NAMALWA (cell line): Measurements from ENCODE around the gene TMIE.
"Not testable (repeated sequence)": the region's sequence is repeated elsewhere in the genome, so short reads cannot be mapped to it uniquely, and the experiment has no call there.

Source experiments
- DNase-seq: peaks from one replicate; pipeline ENCODE4 v3.0.0-alpha.2; 2015; ENCODE audit warnings: low spot score

TMIE gene

DNA sequence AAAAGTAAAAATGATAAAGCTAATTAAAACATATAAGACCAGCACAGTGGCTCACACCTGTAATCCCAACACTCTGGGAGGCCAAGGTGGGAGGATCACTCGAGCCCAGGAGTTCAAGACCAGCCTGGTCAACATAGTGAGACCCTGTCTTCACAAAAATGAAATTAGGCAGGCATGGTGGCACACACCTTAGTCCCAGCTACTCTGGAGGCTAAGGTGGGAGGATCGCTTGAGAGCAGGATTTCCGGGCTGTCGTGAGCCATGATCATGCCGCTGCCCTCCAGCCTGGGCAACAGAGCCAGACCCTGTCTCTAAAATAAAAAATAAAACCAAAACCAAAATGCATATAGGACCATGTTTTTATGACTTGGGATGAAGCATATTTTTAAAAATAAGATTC, 21.3 kb downstream of the TMIE start:
- no peak for DNase-seq

- no peak for DNase-seq
These were observed 23.2 kb downstream of the TMIE start for GRCh38 chr3:46724424-46724823.

GRCh38 chr3:46725621-46726314, 24.6 kb downstream of the TMIE start:
- DNase-seq, result no peak

DNA sequence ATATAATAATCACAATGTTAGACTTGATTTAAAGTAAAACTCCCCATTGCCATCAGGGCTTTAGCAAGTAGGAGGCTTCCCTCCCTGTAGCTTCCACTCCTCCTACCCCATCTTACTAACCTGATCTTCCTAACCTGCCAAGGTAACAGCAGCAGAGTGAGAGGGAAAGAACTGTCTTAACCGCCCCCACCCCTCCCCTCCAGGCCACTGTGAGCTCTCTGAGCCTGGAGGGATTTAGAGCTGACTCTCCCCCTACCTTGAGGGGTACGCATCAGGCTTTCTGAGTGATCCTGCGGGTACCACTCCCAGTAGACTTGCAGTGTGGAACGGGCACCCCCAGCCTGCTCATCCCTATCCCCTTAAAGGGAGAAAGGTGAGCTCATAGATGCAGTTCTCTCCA, 27.8 kb downstream of the TMIE start:
- no peak for DNase-seq

DNA sequence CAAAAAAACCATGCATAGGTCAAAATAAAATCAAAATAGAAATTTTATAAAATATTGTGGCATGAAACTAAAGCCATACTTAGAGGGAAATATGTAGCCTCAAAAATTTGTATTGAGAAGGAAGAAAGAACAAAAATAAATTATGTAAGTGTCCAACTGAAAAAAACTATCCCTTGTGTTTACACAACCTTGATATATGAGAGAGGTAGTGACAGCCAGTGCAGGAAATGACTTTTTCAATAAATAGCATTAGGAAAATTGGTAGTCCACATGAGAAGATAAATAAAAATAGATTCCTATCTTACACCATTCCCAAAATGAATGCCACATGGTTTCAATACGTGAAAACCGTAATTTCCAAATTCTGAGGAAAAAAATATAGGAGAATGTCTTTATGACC, 29.6 kb downstream of the TMIE start:
- no peak for DNase-seq

DNA sequence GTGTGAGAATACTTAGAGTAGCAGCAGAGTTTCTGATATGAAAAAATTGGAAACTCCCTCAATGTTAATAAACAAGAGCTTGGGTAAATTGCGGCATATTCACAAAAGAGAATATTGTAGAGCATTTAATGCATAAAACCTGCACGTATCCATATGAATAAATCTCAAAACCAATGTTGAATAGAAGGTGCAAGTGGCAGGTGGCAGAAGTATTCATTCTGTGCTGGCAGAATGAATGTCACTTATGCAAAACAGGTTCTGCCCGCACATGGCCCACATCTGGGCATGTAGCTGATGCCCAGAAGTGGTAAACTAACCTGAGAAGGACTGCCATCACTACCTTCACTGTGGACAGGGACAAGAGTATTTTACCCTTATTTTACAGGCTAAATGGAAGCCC, 30.6 kb downstream of the TMIE start:
- no peak for DNase-seq

- DNase-seq, result no peak
These were observed 32.0 kb downstream of the TMIE start for GRCh38 chr3:46733026-46733800.

DNA sequence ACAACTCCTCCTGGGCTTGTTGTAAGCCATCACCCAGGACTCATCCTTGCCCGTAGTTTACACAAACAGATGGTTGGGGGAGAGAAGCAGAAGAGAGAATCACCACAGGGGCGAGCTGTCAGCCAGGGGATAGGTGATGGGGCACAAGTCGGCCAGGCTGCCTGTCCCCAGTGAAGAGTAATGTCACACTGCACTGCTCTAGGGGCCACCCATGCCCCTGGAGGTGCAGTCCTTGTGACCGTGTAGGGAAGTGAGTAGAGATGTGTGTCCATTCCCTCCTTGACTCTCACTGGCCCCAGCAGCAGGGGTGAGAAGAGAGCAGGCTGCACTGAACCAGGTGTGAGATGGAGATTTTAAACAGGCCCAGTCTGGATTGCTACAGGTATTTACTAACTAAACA, 33.6 kb downstream of the TMIE start:
- DNase-seq, result no peak

GRCh38 chr3:46736006-46736872, 35.0 kb downstream of the TMIE start:
- DNase-seq, result no peak

- no peak for DNase-seq
These were observed 36.1 kb downstream of the TMIE start for GRCh38 chr3:46737329-46737731.

DNA sequence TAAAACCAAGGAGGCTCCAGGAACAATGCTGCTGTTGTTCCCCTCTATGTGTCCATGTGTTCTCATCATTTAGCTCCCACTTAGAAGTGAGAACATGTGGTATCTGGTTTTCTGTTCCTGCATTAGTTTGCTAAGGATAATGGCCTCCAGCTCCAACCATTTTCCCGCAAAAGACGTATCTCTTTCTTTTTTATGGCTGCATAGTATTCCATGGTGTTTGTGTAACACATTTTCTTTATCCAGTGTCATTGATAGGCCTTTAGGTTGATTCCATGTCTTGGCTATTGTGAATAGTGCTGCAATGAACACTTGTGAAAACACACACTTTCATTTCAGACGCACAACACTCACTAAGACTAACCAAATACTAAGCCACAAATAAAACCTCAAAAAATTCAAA, 38.4 kb downstream of the TMIE start:
- DNase-seq, result not testable (repeated sequence)

DNA sequence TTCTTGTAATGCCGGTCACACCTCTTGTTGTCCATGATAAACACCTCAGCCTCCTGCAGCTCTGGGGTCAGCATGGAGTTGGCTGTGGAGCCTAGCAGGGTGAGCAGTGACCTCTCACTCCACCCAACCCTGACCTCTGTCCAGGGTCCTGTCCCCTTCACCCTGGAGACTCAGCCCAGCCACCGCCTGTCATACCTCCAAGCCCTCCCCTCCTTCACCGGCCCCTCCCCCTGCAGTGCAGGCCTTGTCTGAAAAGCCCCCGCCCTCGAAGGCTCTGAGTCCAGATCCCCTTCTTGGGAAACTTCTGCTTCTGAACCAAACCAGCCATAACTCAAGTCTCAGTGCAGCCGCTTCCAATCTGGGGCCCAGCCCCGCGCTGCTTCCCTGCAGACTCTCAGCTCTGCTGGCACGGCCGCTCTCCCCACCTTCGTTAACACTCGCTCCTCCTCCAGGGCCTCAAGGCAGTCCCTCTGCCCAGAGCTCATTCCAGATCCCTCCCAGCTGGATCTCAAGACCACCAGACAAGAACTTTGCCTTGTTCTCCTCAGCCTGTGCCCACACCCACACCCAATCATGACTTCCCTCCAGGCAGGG, 41.9 kb downstream of the TMIE start:
- no peak for DNase-seq

GRCh38 chr3:46746711-46747110, 45.5 kb downstream of the TMIE start:
- no peak for DNase-seq

DNA sequence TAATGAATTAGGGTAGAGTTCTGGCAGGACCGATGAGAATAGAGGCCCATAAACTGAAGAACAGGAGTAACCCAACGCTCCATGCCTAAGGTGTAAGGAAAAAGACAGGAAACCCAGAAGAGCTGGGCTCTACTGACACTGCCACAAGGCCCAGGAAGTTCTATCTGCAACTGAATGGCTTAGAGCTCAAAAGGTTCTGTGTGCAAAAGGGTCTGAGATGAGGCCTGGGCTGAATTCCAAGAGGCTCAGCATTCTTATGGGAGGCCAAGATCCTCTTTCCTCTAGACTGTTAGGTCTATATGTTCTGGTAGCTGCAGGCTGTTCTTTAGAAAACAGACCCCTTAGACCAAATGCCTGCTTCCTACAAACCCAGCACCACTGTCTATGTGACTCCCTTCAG, 47.0 kb downstream of the TMIE start:
- DNase-seq, result no peak

DNA sequence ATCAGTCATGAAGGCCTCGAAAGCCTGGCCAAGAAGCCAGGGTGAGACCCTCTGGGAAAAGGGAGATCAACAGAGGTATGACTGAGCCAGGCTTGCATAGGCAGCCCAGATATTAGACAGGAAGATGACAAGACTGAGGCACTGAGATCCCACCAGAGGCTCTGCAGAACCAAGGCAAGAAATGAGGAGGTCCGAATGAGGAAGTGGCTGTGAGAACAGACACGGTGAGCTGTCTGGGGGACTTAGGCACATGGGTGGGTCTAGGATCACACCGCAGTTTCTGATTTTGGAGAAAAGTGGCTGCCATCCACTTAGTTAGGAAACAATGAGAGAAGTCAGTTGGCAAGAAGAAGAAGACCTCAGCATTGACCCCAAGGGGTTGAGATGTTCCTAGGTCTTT, 47.9 kb downstream of the TMIE start:
- no peak for DNase-seq

- no peak for DNase-seq
These were observed 49.4 kb downstream of the TMIE start for GRCh38 chr3:46750555-46751038.

DNA sequence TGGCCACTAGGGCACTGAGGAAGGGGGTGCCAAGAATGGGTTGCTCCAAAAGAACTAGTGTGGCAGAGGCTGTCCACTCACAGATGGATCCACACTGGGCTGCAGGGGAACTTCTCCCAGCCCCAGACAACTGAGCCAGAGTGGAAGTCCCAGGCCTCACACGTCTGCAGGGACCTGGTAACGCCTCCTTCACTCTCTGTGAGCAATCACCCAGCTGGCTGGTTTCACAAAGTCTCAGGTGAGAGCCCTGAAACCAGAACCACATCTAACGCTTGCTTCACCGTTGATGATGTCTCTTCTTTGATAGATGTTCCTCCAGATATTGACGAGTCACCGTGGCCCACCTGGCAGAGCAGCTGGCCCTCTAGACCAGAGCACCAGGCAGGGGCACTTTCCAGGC, 51.9 kb downstream of the TMIE start:
- not testable (repeated sequence) for DNase-seq

- no peak for DNase-seq
These were observed 54.5 kb downstream of the TMIE start for GRCh38 chr3:46755646-46756045.

- no peak for DNase-seq
These were observed 55.5 kb downstream of the TMIE start for GRCh38 chr3:46756642-46757041.

- DNase-seq, result no peak
These were observed 58.3 kb downstream of the TMIE start for GRCh38 chr3:46759239-46760167.
